ENCODE results near the gene DGCR6L. TPM values are rescaled to one million over a fixed set of nuclear protein-coding genes. Genes with fewer than 3 reads are reported as not detected.

Gene DGCR6L
- total RNA-seq (2022; extraction: Qiagen RNA extraction; ENCODE audit: low read depth), result 29.0 to 45.2 TPM (median 42.3 TPM) in 5 replicates

GRCh38 chr22:20319745-20320658 lies at the start of gene DGCR6L:
Gene DGCR6L, minus strand, starts transcription at chr22:20320060. Its CDS starts 72 bp downstream, at chr22:20319988.

GRCh38 chr22:20268279-20269012 lies 51.4 kb downstream of the DGCR6L start, which contains the start of gene RTN4R:
Gene RTN4R, minus strand, starts transcription at chr22:20268318. Its CDS starts 226 bp downstream, at chr22:20268092.

Other genes with a start within 250 kb of the DGCR6L start
- 18.2 to 20.3 TPM (median 19.3 TPM) in 5 replicates for gene DGCR8, start 239.8 kb downstream of the DGCR6L start, total RNA-seq (2022; extraction: Qiagen RNA extraction; ENCODE audit: low read depth)
- 284 to 338 TPM (median 311 TPM) in 5 replicates for gene RANBP1, start 204.0 kb downstream of the DGCR6L start, total RNA-seq (2022; extraction: Qiagen RNA extraction; ENCODE audit: low read depth)
- 20.9 to 29.5 TPM (median 24.1 TPM) in 5 replicates for gene TRMT2A, start 202.8 kb downstream of the DGCR6L start, total RNA-seq (2022; extraction: Qiagen RNA extraction; ENCODE audit: low read depth)
- gene ZDHHC8, start 188.3 kb downstream of the DGCR6L start, total RNA-seq (2022; extraction: Qiagen RNA extraction; ENCODE audit: low read depth), result 19.9 to 34.3 TPM (median 26.0 TPM) in 5 replicates
- not detected in 5 replicates for gene CCDC188, start 169.0 kb downstream of the DGCR6L start, total RNA-seq (2022; extraction: Qiagen RNA extraction; ENCODE audit: low read depth)
- gene RTN4R, start 51.7 kb downstream of the DGCR6L start, total RNA-seq (2022; extraction: Qiagen RNA extraction; ENCODE audit: low read depth), result 5.6 to 12.3 TPM (median 10.0 TPM) in 5 replicates
- 4.7 to 7.3 TPM (median 6.0 TPM) in 5 replicates for gene ZNF74, start 74.1 kb upstream of the DGCR6L start, total RNA-seq (2022; extraction: Qiagen RNA extraction; ENCODE audit: low read depth)
- 0.55 to 1.3 TPM (median 0.84 TPM) in 5 replicates for gene SCARF2, start 117.8 kb upstream of the DGCR6L start, total RNA-seq (2022; extraction: Qiagen RNA extraction; ENCODE audit: low read depth)
- 8.8 to 10.0 TPM (median 9.0 TPM) in 5 replicates for gene KLHL22, start 175.7 kb upstream of the DGCR6L start, total RNA-seq (2022; extraction: Qiagen RNA extraction; ENCODE audit: low read depth)
- 41.6 to 58.3 TPM (median 51.2 TPM) in 5 replicates for gene MED15, start 187.6 kb upstream of the DGCR6L start, total RNA-seq (2022; extraction: Qiagen RNA extraction; ENCODE audit: low read depth)